Measurements from ENCODE around the gene SSBP1.

- TF ChIP-seq CTCF (conservative IDR thresholded peaks at IDR 0.05; ENCODE audit: low read length) (no peak), EZH2phosphoT487 (IDR thresholded peaks at IDR 0.05; ENCODE audit: borderline replicate concordance) (no peak)
These were observed 25.6 kb downstream of the SSBP1 start, which contains the start of gene TAS2R3 for GRCh38 chr7:141763797-141764196.
